NCI-H128 (cell line): ENCODE data around the gene RRAD.
"Not testable (repeated sequence)": the region's sequence is repeated elsewhere in the genome, so short reads cannot be mapped to it uniquely, and the experiment has no call there.

Experiments
- DNase-seq: peaks from one replicate; lab custom pipeline; 2025; ENCODE audit not compliant: unreplicated experiment; lab: John Stamatoyannopoulos, UW

The RRAD gene

GRCh38 chr16:66925322-66925840, at the start of gene RRAD:
RRAD (minus strand) TSS chr16:66925535; CDS start chr16:66925179, 356 bp downstream.
- no peak for DNase-seq

GRCh38 chr16:66974932-66975246, 49.6 kb upstream of the RRAD start:
- DNase-seq, result not testable (repeated sequence)

- not testable (repeated sequence) for DNase-seq
These were observed 49.0 kb upstream of the RRAD start for GRCh38 chr16:66974156-66974931.

- no peak for DNase-seq
These were observed 48.4 kb upstream of the RRAD start for GRCh38 chr16:66973716-66974115.

- no peak for DNase-seq
These were observed 47.6 kb upstream of the RRAD start for GRCh38 chr16:66972983-66973382.

GRCh38 chr16:66970775-66971720, 45.7 kb upstream of the RRAD start:
- DNase-seq, result no peak

- DNase-seq, result no peak
These were observed 43.5 kb upstream of the RRAD start for GRCh38 chr16:66968847-66969246.

- DNase-seq, result no peak
These were observed 38.7 kb upstream of the RRAD start for GRCh38 chr16:66964049-66964448.

GRCh38 chr16:66961914-66962313, 36.6 kb upstream of the RRAD start:
- DNase-seq, result no peak

GRCh38 chr16:66961065-66961744, 35.9 kb upstream of the RRAD start, which contains the start of gene CES3:
CES3 (plus strand) TSS chr16:66961266; CDS start chr16:66961308, 42 bp downstream.
- no peak for DNase-seq

GRCh38 chr16:66960270-66960669, 34.9 kb upstream of the RRAD start:
- no peak for DNase-seq

GRCh38 chr16:66959704-66960161, 34.4 kb upstream of the RRAD start:
- DNase-seq, result no peak

GRCh38 chr16:66958857-66959703, 33.7 kb upstream of the RRAD start:
- no peak for DNase-seq

GRCh38 chr16:66956154-66956457, 30.8 kb upstream of the RRAD start:
- not testable (repeated sequence) for DNase-seq

- not testable (repeated sequence) for DNase-seq
These were observed 30.2 kb upstream of the RRAD start for GRCh38 chr16:66955363-66956153.

GRCh38 chr16:66954097-66954659, 28.8 kb upstream of the RRAD start:
- peak; percentile 29 for DNase-seq

GRCh38 chr16:66953462-66954096, 28.2 kb upstream of the RRAD start:
- DNase-seq, result no peak

GRCh38 chr16:66952430-66953110, 27.2 kb upstream of the RRAD start:
- no peak for DNase-seq
